Muscle layer of colon (tissue), 2 donors: Measurements from ENCODE around the gene DCTN3.

Experiments
- H3K27ac ChIP-seq: one replicate; pipeline ENCODE4 v1.7.0; 2013; ENCODE audit warnings: low read depth, mild to moderate bottlenecking, low read length, moderate library complexity
- H3K27me3 ChIP-seq, 2 donors: one replicate each; pipeline ENCODE4 v1.7.0; 2013; ENCODE audit warnings: low read length in 2 of 2, mild to moderate bottlenecking in 2 of 2; ENCODE audit not compliant: insufficient read depth in 2 of 2, control insufficient read depth in 1 of 2
- H3K36me3 ChIP-seq: one replicate; pipeline ENCODE4 v1.7.0; 2013; ENCODE audit warnings: mild to moderate bottlenecking, low read length; ENCODE audit not compliant: insufficient read depth
- H3K4me1 ChIP-seq: one replicate; pipeline ENCODE4 v1.7.0; 2013; ENCODE audit warnings: mild to moderate bottlenecking, low read length; ENCODE audit not compliant: insufficient read depth
- H3K4me3 ChIP-seq, 2 donors: one replicate each; pipeline ENCODE4 v1.7.0; 2013; ENCODE audit warnings: low read length in 2 of 2, low read depth in 1 of 2, mild to moderate bottlenecking in 1 of 2, moderate library complexity in 1 of 2
- H3K9ac ChIP-seq: one replicate; pipeline ENCODE4 v1.7.0; 2013; ENCODE audit warnings: low read length
- H3K9me3 ChIP-seq: one replicate; pipeline ENCODE4 v1.7.0; 2013; ENCODE audit warnings: mild to moderate bottlenecking, low read length
- donor health status: abdominal sarcoma.
- donor health status: Adenocarcinoma of cecum.

DCTN3 gene

GRCh38 chr9:34611811-34612787 is 8.2 kb downstream of the DCTN3 start, which contains the start of gene RPP25L:
Gene RPP25L, minus strand, starts transcription at chr9:34612097. Its CDS starts 801 bp downstream, at chr9:34611296.
- Histone ChIP-seq H3K36me3 (peaks cover 32% of the 10 kb centered on the region), H3K9ac (peak within 1 kb of the TSS; percentile 52), H3K27ac (peak within 1 kb of the TSS; percentile 88)

GRCh38 chr9:34611251-34611810 is 9.0 kb downstream of the DCTN3 start:
- peak overlapping the region; percentile 88 for H3K27ac ChIP-seq
- H3K4me1 ChIP-seq = peaks cover 24% of the 10 kb centered on the region
- H3K9ac ChIP-seq = peak overlapping the region; percentile 52
- H3K4me3 ChIP-seq = peak overlapping the region; percentile 70 to 76
- no peaks in the 10 kb centered on the region for H3K9me3 ChIP-seq
- no peaks in the 10 kb centered on the region for H3K27me3 ChIP-seq
- H3K36me3 ChIP-seq = peaks cover 24% of the 10 kb centered on the region

More at GRCh38 chr9:34611811-34612787, 8.2 kb downstream of the DCTN3 start, which contains the start of gene RPP25L:
- Histone ChIP-seq H3K4me3 (peak within 1 kb of the TSS; percentile 70 to 76), H3K4me1 (peaks cover 24% of the 10 kb centered on the region), H3K9me3 (no peaks in the 10 kb centered on the region), H3K27me3 (no peaks in the 10 kb centered on the region)

- H3K27me3 ChIP-seq = no peaks in the 10 kb centered on the region
- peak overlapping the region; percentile 88 for H3K27ac ChIP-seq
- peak overlapping the region; percentile 70 to 76 for H3K4me3 ChIP-seq
- no peaks in the 10 kb centered on the region for H3K9me3 ChIP-seq
- no peak overlapping the region for H3K9ac ChIP-seq
- H3K36me3 ChIP-seq = peaks cover 17% of the 10 kb centered on the region
- H3K4me1 ChIP-seq = peaks cover 24% of the 10 kb centered on the region
Observed at GRCh38 chr9:34610434-34611206, 9.7 kb downstream of the DCTN3 start.

GRCh38 chr9:34607331-34607730 is 13.0 kb downstream of the DCTN3 start:
- no peaks in the 10 kb centered on the region for H3K36me3 ChIP-seq
- H3K9ac ChIP-seq = no peak overlapping the region
- no peaks in the 10 kb centered on the region for H3K9me3 ChIP-seq
- H3K27ac ChIP-seq = no peak overlapping the region
- H3K4me3 ChIP-seq = no peak overlapping the region
- peaks cover 16% of the 10 kb centered on the region for H3K4me1 ChIP-seq
- H3K27me3 ChIP-seq = no peaks in the 10 kb centered on the region

GRCh38 chr9:34606905-34607304 is 13.4 kb downstream of the DCTN3 start:
- no peak overlapping the region for H3K4me3 ChIP-seq
- no peak overlapping the region for H3K9ac ChIP-seq
- no peaks in the 10 kb centered on the region for H3K9me3 ChIP-seq
- H3K27me3 ChIP-seq = no peaks in the 10 kb centered on the region
- H3K27ac ChIP-seq = no peak overlapping the region
- H3K4me1 ChIP-seq = peaks cover 14% of the 10 kb centered on the region
- H3K36me3 ChIP-seq = no peaks in the 10 kb centered on the region

GRCh38 chr9:34606190-34606589 is 14.1 kb downstream of the DCTN3 start:
- Histone ChIP-seq H3K4me1 (peaks cover 10% of the 10 kb centered on the region), H3K36me3 (no peaks in the 10 kb centered on the region), H3K9me3 (no peaks in the 10 kb centered on the region), H3K27ac (no peak overlapping the region), H3K4me3 (no peak overlapping the region), H3K27me3 (no peaks in the 10 kb centered on the region), H3K9ac (no peak overlapping the region)

GRCh38 chr9:34603610-34604231 is 16.6 kb downstream of the DCTN3 start:
- Histone ChIP-seq H3K36me3 (no peaks in the 10 kb centered on the region), H3K27ac (no peak overlapping the region), H3K4me1 (no peaks in the 10 kb centered on the region), H3K27me3 (no peaks in the 10 kb centered on the region), H3K9me3 (no peaks in the 10 kb centered on the region), H3K9ac (no peak overlapping the region), H3K4me3 (no peak overlapping the region)

GRCh38 chr9:34601937-34602573 is 18.2 kb downstream of the DCTN3 start:
- Histone ChIP-seq H3K9ac (no peak overlapping the region), H3K9me3 (no peaks in the 10 kb centered on the region), H3K27me3 (no peaks in the 10 kb centered on the region), H3K27ac (no peak overlapping the region), H3K4me1 (no peaks in the 10 kb centered on the region), H3K36me3 (no peaks in the 10 kb centered on the region), H3K4me3 (no peak overlapping the region)

GRCh38 chr9:34600908-34601307 is 19.4 kb downstream of the DCTN3 start:
- no peak overlapping the region for H3K27ac ChIP-seq
- no peaks in the 10 kb centered on the region for H3K27me3 ChIP-seq
- no peaks in the 10 kb centered on the region for H3K4me1 ChIP-seq
- no peaks in the 10 kb centered on the region for H3K9me3 ChIP-seq
- H3K36me3 ChIP-seq = no peaks in the 10 kb centered on the region
- no peak overlapping the region for H3K4me3 ChIP-seq
- H3K9ac ChIP-seq = no peak overlapping the region

GRCh38 chr9:34599546-34599945 is 20.7 kb downstream of the DCTN3 start:
- H3K9ac ChIP-seq = no peak overlapping the region
- no peaks in the 10 kb centered on the region for H3K9me3 ChIP-seq
- no peaks in the 10 kb centered on the region for H3K36me3 ChIP-seq
- no peak overlapping the region for H3K4me3 ChIP-seq
- H3K27ac ChIP-seq = no peak overlapping the region
- H3K27me3 ChIP-seq = no peaks in the 10 kb centered on the region
- no peaks in the 10 kb centered on the region for H3K4me1 ChIP-seq
